ENCODE data around the gene MKKS.
A peak's percentile ranks its signal among the peaks of the same experiment; 100 is the strongest.

MKKS gene

GRCh38 chr20:10385850-10386544 lies 48.0 kb downstream of the MKKS start:
- no peak overlapping the region for H3K4me3 ChIP-seq (ENCODE audit: low read length)
- 0 out of 2 replicates have a peak, but pooled peaks cover 8% of the 10 kb centered on the region for H3K9me3 ChIP-seq (ENCODE audit: insufficient read depth, low read depth, low read length)
- no peak overlapping the region for H3K9ac ChIP-seq (ENCODE audit: low read depth, low read length)
- H3K27ac ChIP-seq (ENCODE audit: low read depth, low read length): no peak overlapping the region
- 95% methylated on average over 4 of the region's 4 CpGs for WGBS
- H3K27me3 ChIP-seq (ENCODE audit: insufficient read depth, low read length): no peaks in the 10 kb centered on the region
- no peaks in the 10 kb centered on the region for H3K4me1 ChIP-seq (ENCODE audit: insufficient read depth, low read length)
- H3K36me3 ChIP-seq (ENCODE audit: insufficient read depth, low read length): no peaks in the 10 kb centered on the region

DNA sequence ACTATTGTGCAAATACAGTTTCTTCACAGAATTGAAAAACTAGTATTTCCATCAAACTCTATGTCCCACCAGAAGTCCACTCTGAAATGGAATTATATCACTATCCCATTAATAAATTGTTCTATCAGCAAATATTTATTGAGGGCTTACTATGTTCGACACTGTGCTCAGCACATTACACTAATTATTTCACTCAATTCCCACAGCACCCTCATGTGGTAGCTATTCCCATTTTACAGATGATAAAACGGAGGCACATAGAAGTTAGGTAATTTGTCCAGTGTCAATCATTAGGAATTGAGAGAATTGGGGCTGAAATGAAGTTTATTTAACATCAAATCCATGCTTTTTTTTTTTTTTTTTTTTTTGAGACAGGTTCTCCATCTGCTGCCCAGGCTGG lies 52.5 kb downstream of the MKKS start:
- 100% methylated on average over 1 of the region's 2 CpGs for WGBS
- Histone ChIP-seq H3K36me3 (ENCODE audit: insufficient read depth, low read length) (no peaks in the 10 kb centered on the region), H3K27me3 (ENCODE audit: insufficient read depth, low read length) (no peaks in the 10 kb centered on the region), H3K9me3 (ENCODE audit: insufficient read depth, low read depth, low read length) (no peaks in the 10 kb centered on the region), H3K27ac (ENCODE audit: low read depth, low read length) (no peak overlapping the region), H3K4me1 (ENCODE audit: insufficient read depth, low read length) (no peaks in the 10 kb centered on the region), H3K4me3 (ENCODE audit: low read length) (no peak overlapping the region), H3K9ac (ENCODE audit: low read depth, low read length) (no peak overlapping the region)

- H3K9me3 ChIP-seq (ENCODE audit: insufficient read depth, low read depth, low read length): peaks cover 5% of the 10 kb centered on the region; the same call in 1 of the 2 replicates
- no peak overlapping the region for H3K9ac ChIP-seq (ENCODE audit: low read depth, low read length)
- WGBS: 96% methylated on average over 7 of the region's 7 CpGs
- H3K4me3 ChIP-seq (ENCODE audit: low read length): no peak overlapping the region
- no peaks in the 10 kb centered on the region for H3K36me3 ChIP-seq (ENCODE audit: insufficient read depth, low read length)
- no peaks in the 10 kb centered on the region for H3K27me3 ChIP-seq (ENCODE audit: insufficient read depth, low read length)
- H3K27ac ChIP-seq (ENCODE audit: low read depth, low read length): no peak overlapping the region
- no peaks in the 10 kb centered on the region for H3K4me1 ChIP-seq (ENCODE audit: insufficient read depth, low read length)
Measured at GRCh38 chr20:10379761-10380160, 54.3 kb downstream of the MKKS start.

DNA sequence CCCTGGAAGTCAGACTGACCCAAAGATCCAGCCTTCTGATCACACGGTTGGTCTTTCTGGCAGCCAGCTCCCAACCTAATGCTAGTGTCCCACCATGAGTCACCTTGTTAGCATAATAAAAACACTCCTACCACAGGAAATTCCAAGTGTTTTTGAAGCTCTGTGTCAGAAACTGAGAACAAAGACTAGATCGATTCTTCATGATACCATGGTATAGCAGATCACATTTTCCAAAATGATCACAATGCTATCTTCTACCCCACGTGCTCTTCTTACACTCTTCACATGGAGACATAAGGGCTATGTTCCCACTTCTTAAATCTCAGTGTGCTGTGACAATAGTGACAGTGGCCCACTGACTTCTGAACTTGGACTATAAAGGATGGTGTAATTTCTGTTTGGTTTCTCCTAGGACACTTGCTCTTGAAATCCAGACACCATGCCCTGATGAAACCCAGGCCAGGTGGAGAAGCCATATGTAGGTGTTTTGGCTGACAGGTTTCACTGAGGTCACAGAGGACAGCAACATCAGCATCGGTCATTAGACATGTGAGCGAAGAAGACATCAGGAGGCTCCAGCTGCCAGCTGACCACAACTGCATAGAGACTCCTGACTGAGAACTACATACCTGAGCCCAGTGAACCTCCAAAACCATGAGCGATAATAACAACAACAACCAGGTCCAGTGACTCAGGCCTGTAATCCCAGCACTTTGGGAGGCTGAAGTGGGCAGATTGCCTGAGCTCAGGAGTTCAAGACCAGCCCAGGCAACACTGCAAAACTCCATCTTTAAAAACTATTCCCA lies 57.5 kb downstream of the MKKS start:
- Histone ChIP-seq H3K4me1 (ENCODE audit: insufficient read depth, low read length) (no peaks in the 10 kb centered on the region), H3K27ac (ENCODE audit: low read depth, low read length) (peak overlapping the region; percentile 23; the same call in 1 of the 2 replicates), H3K9me3 (ENCODE audit: insufficient read depth, low read depth, low read length) (peaks cover 8% of the 10 kb centered on the region; the same call in 1 of the 2 replicates), H3K36me3 (ENCODE audit: insufficient read depth, low read length) (no peaks in the 10 kb centered on the region), H3K9ac (ENCODE audit: low read depth, low read length) (no peak overlapping the region), H3K27me3 (ENCODE audit: insufficient read depth, low read length) (no peaks in the 10 kb centered on the region), H3K4me3 (ENCODE audit: low read length) (no peak overlapping the region)
- 81% methylated on average over 6 of the region's 6 CpGs for WGBS

DNA sequence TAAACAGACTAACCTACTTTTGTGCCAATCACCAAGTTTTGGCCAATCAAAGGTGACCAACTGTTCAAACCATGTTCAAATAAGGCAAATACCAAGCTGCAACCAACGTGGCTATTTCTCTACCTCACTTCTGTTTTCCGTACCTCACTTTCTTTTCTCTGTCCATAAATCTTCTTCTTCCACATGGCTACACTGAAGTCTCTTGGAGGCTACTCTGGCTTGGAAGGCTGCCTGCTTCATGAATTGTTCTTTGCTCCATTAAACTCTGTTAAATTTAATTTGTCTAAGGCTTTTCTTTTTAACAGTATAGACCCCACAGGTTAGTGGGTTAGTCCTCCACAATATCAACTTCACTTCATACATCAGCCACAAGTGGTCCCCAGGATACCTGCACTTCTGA lies 58.8 kb downstream of the MKKS start:
- WGBS: 89% methylated on average over 2 of the region's 2 CpGs
- no peak overlapping the region for H3K4me3 ChIP-seq (ENCODE audit: low read length)
- H3K27ac ChIP-seq (ENCODE audit: low read depth, low read length): no peak overlapping the region

GRCh38 chr20:10374036-10374435 lies 60.0 kb downstream of the MKKS start:
- H3K9ac ChIP-seq (ENCODE audit: low read depth, low read length): no peak overlapping the region
- no peaks in the 10 kb centered on the region for H3K27me3 ChIP-seq (ENCODE audit: insufficient read depth, low read length)
- 97% methylated on average over 2 of the region's 2 CpGs for WGBS
- peaks cover 8% of the 10 kb centered on the region; the same call in 1 of the 2 replicates for H3K9me3 ChIP-seq (ENCODE audit: insufficient read depth, low read depth, low read length)
- no peaks in the 10 kb centered on the region for H3K36me3 ChIP-seq (ENCODE audit: insufficient read depth, low read length)
- no peak overlapping the region for H3K4me3 ChIP-seq (ENCODE audit: low read length)
- H3K4me1 ChIP-seq (ENCODE audit: insufficient read depth, low read length): no peaks in the 10 kb centered on the region
- no peak overlapping the region for H3K27ac ChIP-seq (ENCODE audit: low read depth, low read length)

More for the DNA sequence above, 58.8 kb downstream of the MKKS start:
- Histone ChIP-seq H3K4me1 (ENCODE audit: insufficient read depth, low read length) (no peaks in the 10 kb centered on the region), H3K9me3 (ENCODE audit: insufficient read depth, low read depth, low read length) (peaks cover 8% of the 10 kb centered on the region; the same call in 1 of the 2 replicates), H3K36me3 (ENCODE audit: insufficient read depth, low read length) (no peaks in the 10 kb centered on the region), H3K27me3 (ENCODE audit: insufficient read depth, low read length) (no peaks in the 10 kb centered on the region), H3K9ac (ENCODE audit: low read depth, low read length) (no peak overlapping the region)

DNA sequence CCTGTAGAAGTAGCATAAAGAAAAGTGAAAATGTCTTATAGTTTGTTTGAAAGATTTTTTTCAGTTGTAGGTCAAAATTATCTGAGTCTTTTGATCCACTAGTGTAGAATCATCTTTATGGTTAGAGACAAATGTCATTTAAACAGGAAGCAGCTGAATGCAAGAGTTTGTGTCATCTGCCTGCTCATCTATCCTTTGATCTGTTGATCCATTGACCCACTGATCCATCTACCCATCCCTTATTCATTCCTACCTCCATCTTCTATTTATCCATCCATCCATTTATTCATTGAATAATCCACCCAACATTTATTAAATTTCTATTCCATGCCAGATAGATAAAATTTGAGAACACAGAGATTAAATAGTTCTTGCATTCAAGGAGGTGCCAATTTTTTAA lies 62.6 kb downstream of the MKKS start:
- Histone ChIP-seq H3K4me1 (ENCODE audit: insufficient read depth, low read length) (no peaks in the 10 kb centered on the region), H3K27ac (ENCODE audit: low read depth, low read length) (no peak overlapping the region), H3K27me3 (ENCODE audit: insufficient read depth, low read length) (no peaks in the 10 kb centered on the region), H3K9me3 (ENCODE audit: insufficient read depth, low read depth, low read length) (peaks cover 8% of the 10 kb centered on the region; the same call in 1 of the 2 replicates), H3K4me3 (ENCODE audit: low read length) (no peak overlapping the region), H3K9ac (ENCODE audit: low read depth, low read length) (no peak overlapping the region), H3K36me3 (ENCODE audit: insufficient read depth, low read length) (no peaks in the 10 kb centered on the region)

- no peaks in the 10 kb centered on the region for H3K36me3 ChIP-seq (ENCODE audit: insufficient read depth, low read length)
- no peaks in the 10 kb centered on the region for H3K27me3 ChIP-seq (ENCODE audit: insufficient read depth, low read length)
- no peak overlapping the region for H3K9ac ChIP-seq (ENCODE audit: low read depth, low read length)
- WGBS: 90% methylated on average over 5 of the region's 8 CpGs
- 0 out of 2 replicates have a peak, but pooled peaks cover 3% of the 10 kb centered on the region for H3K9me3 ChIP-seq (ENCODE audit: insufficient read depth, low read depth, low read length)
- H3K27ac ChIP-seq (ENCODE audit: low read depth, low read length): no peak overlapping the region
- H3K4me1 ChIP-seq (ENCODE audit: insufficient read depth, low read length): no peaks in the 10 kb centered on the region
- no peak overlapping the region for H3K4me3 ChIP-seq (ENCODE audit: low read length)
Measured at GRCh38 chr20:10370091-10370887, 63.7 kb downstream of the MKKS start.

DNA sequence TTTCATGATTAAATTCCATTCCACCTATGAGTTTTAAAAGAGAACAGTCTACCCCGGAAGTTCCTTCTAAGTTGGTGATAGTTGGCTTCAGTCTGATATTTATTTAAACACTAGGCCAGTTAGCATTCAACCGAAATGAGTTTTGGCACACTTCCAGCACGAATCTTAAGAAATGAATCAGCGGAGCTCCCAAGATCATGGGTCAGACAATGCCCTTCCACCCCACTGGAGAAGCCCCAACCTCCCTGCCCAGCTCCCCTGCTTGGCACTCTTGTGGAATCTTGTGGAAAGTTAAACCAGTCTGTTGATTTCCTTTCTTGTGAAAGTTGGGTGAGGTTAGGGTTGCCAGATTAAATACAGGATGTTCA lies 64.3 kb downstream of the MKKS start:
- H3K27ac ChIP-seq (ENCODE audit: low read depth, low read length): no peak overlapping the region
- H3K4me3 ChIP-seq (ENCODE audit: low read length): no peak overlapping the region
- H3K27me3 ChIP-seq (ENCODE audit: insufficient read depth, low read length): no peaks in the 10 kb centered on the region
- 0 out of 2 replicates have a peak, but pooled peaks cover 3% of the 10 kb centered on the region for H3K9me3 ChIP-seq (ENCODE audit: insufficient read depth, low read depth, low read length)
- no peak overlapping the region for H3K9ac ChIP-seq (ENCODE audit: low read depth, low read length)
- no peaks in the 10 kb centered on the region for H3K36me3 ChIP-seq (ENCODE audit: insufficient read depth, low read length)
- 94% methylated on average over 3 of the region's 4 CpGs for WGBS
- H3K4me1 ChIP-seq (ENCODE audit: insufficient read depth, low read length): no peaks in the 10 kb centered on the region

DNA sequence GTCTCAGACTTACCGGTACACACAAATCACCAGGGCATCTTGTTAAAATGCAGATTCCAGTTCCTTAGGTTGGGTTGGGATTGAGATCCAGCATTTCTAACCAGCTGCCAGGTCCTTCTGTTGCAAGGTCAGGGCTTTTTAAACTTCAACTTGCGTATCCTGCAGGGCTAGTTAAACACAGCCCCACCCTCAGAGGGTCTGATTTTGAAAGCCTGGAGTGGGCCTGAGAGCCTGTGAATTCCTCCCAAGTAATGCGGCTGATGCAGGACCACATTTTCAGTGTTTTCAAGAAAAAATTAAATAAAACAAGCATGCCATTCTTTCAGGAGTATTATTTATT lies 65.3 kb downstream of the MKKS start:
- 92% methylated on average over 3 of the region's 3 CpGs for WGBS
- Histone ChIP-seq H3K36me3 (ENCODE audit: insufficient read depth, low read length) (no peaks in the 10 kb centered on the region), H3K4me3 (ENCODE audit: low read length) (no peak overlapping the region), H3K4me1 (ENCODE audit: insufficient read depth, low read length) (no peaks in the 10 kb centered on the region), H3K27me3 (ENCODE audit: insufficient read depth, low read length) (no peaks in the 10 kb centered on the region), H3K9ac (ENCODE audit: low read depth, low read length) (no peak overlapping the region), H3K9me3 (ENCODE audit: insufficient read depth, low read depth, low read length) (0 out of 2 replicates have a peak, but pooled peaks cover 3% of the 10 kb centered on the region), H3K27ac (ENCODE audit: low read depth, low read length) (no peak overlapping the region)

Measured in HUES64 (cell line).